HepG2 (cell line): ENCODE data around the gene AMZ2. TPM values are rescaled to one million over a fixed set of nuclear protein-coding genes. Genes with fewer than 3 reads are reported as not detected.

Experiments
- ATAC-seq: fragments of 200-7000 bp; cut with Tn5 transposase; 3 replicates; pipeline ENCODE4 v1.9.1; 2020; ENCODE audit warnings: mild to moderate bottlenecking, moderate library complexity
- BruUV-seq: library from RNA; stranded (reverse); fragments of 400-500 nt; replicated peaks from 2 replicates; lab custom pipeline; 2021; lab: Mats Ljungman, UMichigan
- CTCF ChIA-PET: fragments of 300-600 bp; formaldehyde crosslinking; extraction: SDS; loops from one replicate; lab custom pipeline; 2021; ENCODE audit warnings: low total read pairs, inconsistent platforms, low intra/inter-chr PET ratio; lab: Yijun Ruan, JAX
- POLR2A ChIA-PET: fragments of 350-600 bp; sonication (Branson Sonifier 250); formaldehyde crosslinking; loops from one replicate; lab custom pipeline; 2020; ENCODE audit warnings: antibody characterized with exemption, inconsistent platforms; lab: Yijun Ruan, JAX
- DNase-seq: peaks from one replicate; pipeline ENCODE4 v3.0.0-alpha.2; 2015; ENCODE audit warnings: low spot score
- FAIRE-seq: peaks from 3 replicates; lab custom pipeline; 2011; peaks lifted over from hg19 to GRCh38; lab: Jason Lieb, UNC
- H2AFZ ChIP-seq: one replicate; pipeline ENCODE4 v1.6.1; 2011; ENCODE audit warnings: low read length, inconsistent platforms
- H3K27ac ChIP-seq: fragments of 300-600 bp; 3 replicates; pipeline ENCODE4 v1.8.0; 2011; ENCODE audit warnings: mixed run types, mild to moderate bottlenecking, mixed read lengths, low read length, inconsistent platforms; ENCODE audit not compliant: insufficient read depth; ENCODE audit errors: extremely low read length
- H3K27me3 ChIP-seq, 2 experiments: fragments of 200-600 bp in 1 of 2; 2 replicates in 1 of 2; 3 replicates in 1 of 2; pipeline versions ENCODE4 v1.6.0 to v1.8.0; 2011; ENCODE audit warnings: low read length in 2 of 2, mild to moderate bottlenecking in 2 of 2, moderate library complexity in 2 of 2, inconsistent platforms in 1 of 2; ENCODE audit not compliant: insufficient read depth in 2 of 2, control insufficient read depth in 1 of 2
- H3K36me3 ChIP-seq, 2 experiments: fragments of 200-600 bp in 1 of 2; replicated peaks in 1 of 2; 2 replicates in 1 of 2; 3 replicates in 1 of 2; pipeline versions ENCODE4 v1.5.1 to v1.8.0; 2011; ENCODE audit warnings: low read length in 2 of 2, inconsistent platforms in 1 of 2; ENCODE audit not compliant: insufficient read depth in 2 of 2, control insufficient read depth in 1 of 2
- H3K4me1 ChIP-seq: 2 replicates; pipeline ENCODE4 v1.5.1; 2012; ENCODE audit warnings: low read length, inconsistent platforms; ENCODE audit not compliant: insufficient read depth
- H3K4me2 ChIP-seq: 2 replicates; pipeline ENCODE4 v1.6.0; 2011; ENCODE audit warnings: low read depth, low read length, inconsistent platforms
- H3K4me3 ChIP-seq, 3 experiments: fragments of 200-600 bp in 1 of 3; sonication (generic), shearing (Covaris generic) in 1 of 3; replicated peaks in 1 of 3; 2 replicates each; pipeline ENCODE4 v1.5.1; 2011 to 2016; ENCODE audit warnings: low read length in 3 of 3, inconsistent platforms in 2 of 3, low read depth in 2 of 3, mild to moderate bottlenecking in 2 of 3, control low read depth in 1 of 3, mixed read lengths in 1 of 3; ENCODE audit not compliant: insufficient read depth in 1 of 3
- H3K79me2 ChIP-seq: one replicate; pipeline ENCODE4 v1.6.1; 2011; ENCODE audit warnings: low read length, inconsistent platforms; ENCODE audit not compliant: insufficient read depth
- H3K9ac ChIP-seq: 2 replicates; pipeline ENCODE4 v1.6.0; 2011; ENCODE audit warnings: mild to moderate bottlenecking, low read depth, low read length, inconsistent platforms; ENCODE audit not compliant: insufficient read depth
- H3K9me3 ChIP-seq: 2 replicates; pipeline ENCODE4 v1.5.1; 2012; ENCODE audit warnings: mild to moderate bottlenecking, low read length
- H4K20me1 ChIP-seq: 2 replicates; pipeline ENCODE4 v1.6.0; 2011; ENCODE audit warnings: inconsistent platforms, mild to moderate bottlenecking, low read length, moderate library complexity; ENCODE audit not compliant: insufficient read depth
- BATF2 ChIP-seq: sonication (generic); formaldehyde crosslinking; IDR thresholded peaks from 2 replicates; pipeline ENCODE4 v1.8.0; 2022; ENCODE audit warnings: mild to moderate bottlenecking, missing genetic modification reagents, moderate library complexity
- GATAD1 ChIP-seq: IDR thresholded peaks from 2 replicates; pipeline ENCODE4 v1.6.1; 2016; ENCODE audit warnings: missing genetic modification reagents, missing compliant biosample characterization
- HNF1A ChIP-seq, 2 experiments: sonication (generic) in 1 of 2; formaldehyde crosslinking in 1 of 2; IDR thresholded peaks; 2 replicates each; pipeline versions ENCODE4 v1.4.0 to v1.6.1; 2016 to 2020; ENCODE audit warnings: borderline replicate concordance in 1 of 2, low read depth in 1 of 2, mild to moderate bottlenecking in 1 of 2, missing genetic modification reagents in 1 of 2
- HNRNPUL1 ChIP-seq: fragments of 200-400 bp; formaldehyde crosslinking; IDR thresholded peaks from 2 replicates; pipeline ENCODE4 v1.6.1; 2017; ENCODE audit warnings: low read depth, mild to moderate bottlenecking, low read length, moderate library complexity
- MBD4 ChIP-seq: IDR thresholded peaks from 2 replicates; pipeline ENCODE4 v1.6.1; 2012; ENCODE audit warnings: low read length, inconsistent platforms, borderline replicate concordance
- NPAS2 ChIP-seq: sonication (generic); formaldehyde crosslinking; IDR thresholded peaks from 2 replicates; pipeline ENCODE4 v1.8.0; 2022; ENCODE audit warnings: mild to moderate bottlenecking, missing genetic modification reagents, borderline replicate concordance
- REL ChIP-seq: sonication (generic); formaldehyde crosslinking; conservative IDR thresholded peaks from 2 replicates; pipeline ENCODE4 v1.8.0; 2022; ENCODE audit warnings: mild to moderate bottlenecking, missing genetic modification reagents, moderate library complexity
- RFXANK ChIP-seq: IDR thresholded peaks from 2 replicates; pipeline ENCODE4 v1.6.1; 2016
- STAG1 ChIP-seq: sonication (generic); formaldehyde crosslinking; IDR thresholded peaks from 2 replicates; pipeline ENCODE4 v1.4.0; 2020; ENCODE audit warnings: missing genetic modification reagents
- TBX3 ChIP-seq: fragments of 450-650 bp; IDR thresholded peaks from 2 replicates; pipeline ENCODE4 v1.6.1; 2017; ENCODE audit warnings: antibody characterized with exemption, mild to moderate bottlenecking, inconsistent platforms, borderline replicate concordance
- ZKSCAN8 ChIP-seq: IDR thresholded peaks from 2 replicates; pipeline ENCODE4 v1.6.1; 2016; ENCODE audit warnings: borderline replicate concordance, missing genetic modification reagents, missing compliant biosample characterization
- ZNF660 ChIP-seq: sonication (generic); formaldehyde crosslinking; IDR thresholded peaks from 2 replicates; pipeline ENCODE4 v1.5.1; 2020; ENCODE audit warnings: mild to moderate bottlenecking, low read depth, missing genetic modification reagents, borderline replicate concordance
- ZNF687 ChIP-seq: sonication (generic); formaldehyde crosslinking; IDR thresholded peaks from 2 replicates; pipeline ENCODE4 v1.5.1; 2020; ENCODE audit warnings: mild to moderate bottlenecking, missing genetic modification reagents, moderate library complexity
- WGBS: methylation state at CpG from one replicate; pipeline ENCODE4 v1.1.6; 2017; ENCODE audit warnings: low lambda C conversion rate; 5-methylcytosine and 5-hydroxymethylcytosine counted together
- in situ Hi-C: cut with HindIII; loops from 2 replicates; pipeline ENCODE4 v1.10.0; 2017; ENCODE audit warnings: low pct_unique_long_range_greater_than_20kb; ENCODE audit not compliant: extremely low pct_ligation_motif_present
- intact Hi-C: fragments of 100-400 bp; cut with micrococcal nuclease; formaldehyde crosslinking; loops from one replicate; pipeline ENCODE4 v1.10.0; 2022; ENCODE audit not compliant: unreplicated experiment
- polyA plus RNA-seq, 8 experiments: library from polyadenylated mRNA; depleted of rRNA in 3 of 8; stranded (reverse) in 7 of 8; unstranded in 1 of 8; fragments of >200 nt; fragmentation: Illumina TruSeq in 4 of 8; extraction: Trizol in 4 of 8; gene quantifications; 2 replicates each; pipeline versions ENCODE4 v1.2.1 to v1.2.3, GENCODE V29; 2011 to 2016; ENCODE audit warnings: low read depth in 4 of 8, missing spikeins in 1 of 8, mixed read lengths in 1 of 8; ENCODE audit not compliant: insufficient read depth in 1 of 8
- total RNA-seq, 5 experiments: library from RNA; depleted of rRNA; stranded (reverse); fragments of >200 nt; fragmentation: Illumina TruSeq; extraction: Trizol; gene quantifications; 2 replicates each; pipeline ENCODE4 v1.2.3, GENCODE V29; 2016; ENCODE audit warnings: low read depth in 1 of 5

The AMZ2 gene
- total and polyA plus RNA-seq, 2 of the 13 experiments (the other 11 are each of a cell fraction or from before 2014, with no cell fraction given): 86.9 to 90.2 TPM

GRCh38 chr17:68290955-68291835 is 43.4 kb downstream of the AMZ2 start, which contains the start of the genes ARSG and SLC16A6:
ARSG (plus strand) TSS chr17:68291495; CDS start chr17:68307494, 15,999 bp downstream.
SLC16A6 (minus strand) TSS chr17:68291127; CDS start chr17:68278320, 12,807 bp downstream.
- H3K36me3 ChIP-seq: no peaks in the 10 kb centered on the region
- H3K9ac ChIP-seq: peak within 1 kb of the TSS; percentile 73
- H3K4me1 ChIP-seq: peaks cover 48% of the 10 kb centered on the region
- FAIRE-seq (no peak), DNase-seq (peak; percentile 78), ATAC-seq (peak; percentile 74)
- H4K20me1 ChIP-seq: no peaks in the 10 kb centered on the region
- H3K27ac ChIP-seq: peak within 1 kb of the TSS; percentile 72
- H3K79me2 ChIP-seq: peaks cover 3% of the 10 kb centered on the region
- peak within 1 kb of the TSS; percentile 89 for H3K4me2 ChIP-seq
- no TSS peak for BruUV-seq
- CTCF ChIA-PET: interaction anchor here (1.8 kb wide), 1 partner anchor 108 kb away, joined by 9 read pairs; no protein-coding TSS in a partner anchor
- WGBS: 3% methylated on average over 7 of the region's 96 CpGs
- in situ Hi-C loops (loop anchor here (5.0 to 25.0 kb wide), 2 partner anchors 86 to 471 kb away; no protein-coding TSS in a partner anchor), intact Hi-C loops (no loop called here)
- peak within 1 kb of the TSS; percentile 15 for H2AFZ ChIP-seq
- H3K9me3 ChIP-seq: no peaks in the 10 kb centered on the region
- POLR2A ChIA-PET: interaction anchor here (0.6 to 3.0 kb wide), 10 partner anchors 21 to 123 kb away, joined by 3 to 30 read pairs (median 4); partner anchors contain the start of gene AMZ2
- peaks cover 0 to 3% of the 10 kb centered on the region in 2 experiments; a peak in 1 of 5 replicates for H3K27me3 ChIP-seq
- H3K4me3 ChIP-seq: peak within 1 kb of the TSS; percentile 74 to 80 (median 79)
- TF ChIP-seq ZKSCAN8 (CRISPR knock-in tag) (no peak), HNRNPUL1 (no peak), GATAD1 (CRISPR knock-in tag) (no peak), MBD4 (no peak), RFXANK (CRISPR knock-in tag) (no peak), REL (CRISPR knock-in tag) (no peak; the same call in 1 of the 2 replicates), ZNF660 (CRISPR knock-in tag) (no peak), BATF2 (CRISPR knock-in tag) (no peak), HNF1A (IDR thresholded peaks at IDR 0.05; ENCODE audit: low read depth) (no peak), HNF1A (CRISPR knock-in tag; IDR thresholded peaks at IDR 0.05; ENCODE audit: borderline replicate concordance) (no peak; the same call in 1 of the 2 replicates), TBX3 (no peak), NPAS2 (CRISPR knock-in tag) (no peak), STAG1 (CRISPR knock-in tag) (peak; percentile 22; the same call in 1 of the 2 replicates), ZNF687 (CRISPR knock-in tag) (no peak)
